ENCODE results near the gene CDC37L1.
A peak's percentile ranks its signal among the peaks of the same experiment; 100 is the strongest.
"Not testable (repeated sequence)": the region's sequence is repeated elsewhere in the genome, so short reads cannot be mapped to it uniquely, and the experiment has no call there.

The CDC37L1 gene

GRCh38 chr9:4716163-4716562, 36.8 kb downstream of the CDC37L1 start:
- DNase-seq = no peak

DNA sequence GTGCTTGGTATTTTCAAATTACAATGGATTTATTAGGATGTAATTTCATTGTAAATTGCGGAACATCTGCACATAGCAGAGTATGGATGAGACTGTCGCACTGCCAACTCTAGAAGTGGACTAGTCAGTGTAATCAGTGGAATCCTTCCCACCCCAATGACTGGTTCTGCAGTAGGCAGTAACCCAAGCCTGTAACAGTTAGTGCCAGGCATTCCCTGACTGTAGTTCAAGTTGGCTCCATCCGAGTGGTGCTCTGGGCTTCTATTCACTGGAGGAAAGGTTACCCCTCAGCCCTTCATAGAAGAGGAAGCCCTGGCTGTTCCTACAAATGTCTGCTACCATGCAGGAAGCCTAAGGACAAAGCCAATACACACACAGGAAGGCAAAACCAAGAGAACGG, 38.4 kb downstream of the CDC37L1 start:
- no peak for DNase-seq

DNA sequence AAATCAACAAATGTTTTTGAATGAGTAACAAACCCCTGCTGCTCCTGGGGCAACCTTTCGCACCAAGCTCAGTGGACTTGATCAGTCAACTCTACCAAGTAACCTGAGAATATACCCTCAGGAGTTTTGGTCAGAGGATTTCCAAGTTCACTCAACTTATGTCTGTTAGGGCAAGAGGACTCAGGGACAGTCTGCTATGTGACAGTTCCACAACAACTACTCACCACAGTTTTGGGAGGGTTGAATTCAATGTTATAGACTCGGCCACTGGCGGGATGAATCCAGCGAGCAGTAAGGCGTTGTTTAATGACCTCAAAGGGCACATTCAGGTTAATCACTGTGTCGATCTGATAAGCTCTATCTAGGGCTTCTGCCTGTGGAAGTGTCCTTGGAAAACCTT, 39.5 kb downstream of the CDC37L1 start:
- DNase-seq = no peak

GRCh38 chr9:4721736-4722135, 42.4 kb downstream of the CDC37L1 start:
- no peak for DNase-seq

DNA sequence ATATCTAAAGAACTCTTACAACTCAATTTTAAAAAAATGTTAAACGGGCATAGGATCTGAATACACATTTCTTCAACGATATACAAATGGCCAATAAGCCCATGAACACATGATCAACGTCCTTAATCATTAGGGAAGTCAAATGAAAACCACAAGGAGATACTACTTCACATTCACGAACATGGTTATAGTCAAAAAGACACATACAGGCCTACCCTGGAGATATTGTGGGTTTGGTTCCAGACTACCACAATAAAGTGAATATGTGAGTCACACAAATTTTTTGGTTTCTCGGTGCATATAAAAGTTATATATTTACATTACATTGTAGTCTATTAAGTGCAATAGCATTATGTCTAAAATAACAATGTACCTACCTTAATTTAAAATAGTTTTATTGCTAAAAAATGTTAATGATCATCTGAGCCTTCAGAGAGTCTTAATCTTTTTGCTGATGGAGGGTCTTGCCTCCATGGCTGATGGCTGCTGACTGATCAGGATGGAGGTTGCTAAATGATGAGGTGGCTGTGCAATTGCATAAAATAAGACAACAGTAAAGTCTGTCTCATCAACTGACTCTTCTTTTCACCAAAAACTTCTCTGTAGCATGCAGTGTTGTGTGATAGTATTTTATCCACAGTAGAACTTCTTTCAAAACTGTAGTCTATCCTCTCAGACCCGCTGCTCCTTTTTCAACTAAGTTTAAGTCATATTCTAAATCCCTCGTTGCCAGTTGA, 46.5 kb downstream of the CDC37L1 start:
- no peak for DNase-seq

- no peak for DNase-seq
These were observed 48.2 kb downstream of the CDC37L1 start for GRCh38 chr9:4727593-4727992.

DNA sequence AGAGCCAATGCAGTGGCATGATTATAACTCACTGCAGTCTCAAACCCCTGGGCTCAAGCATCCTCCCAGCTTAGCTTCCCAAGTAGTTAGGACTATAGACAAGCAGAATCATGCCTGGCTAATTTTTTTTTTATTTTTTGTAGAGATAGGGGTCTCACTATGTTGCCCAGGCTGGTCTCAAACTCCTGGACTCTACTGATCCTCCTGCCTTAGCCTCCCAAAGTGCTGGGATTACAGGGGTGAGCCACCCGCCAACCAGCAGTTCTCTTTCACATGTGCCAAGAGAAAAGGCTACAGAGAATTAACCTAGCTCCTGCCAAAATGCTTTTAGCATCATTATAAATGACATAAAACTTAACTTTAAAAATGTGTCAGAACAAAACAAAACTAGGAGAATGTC, 53.5 kb downstream of the CDC37L1 start:
- no peak for DNase-seq

- DNase-seq = no peak
These were observed 54.8 kb downstream of the CDC37L1 start for GRCh38 chr9:4734150-4734549.

GRCh38 chr9:4738866-4739586, 59.7 kb downstream of the CDC37L1 start:
- no peak for DNase-seq

DNA sequence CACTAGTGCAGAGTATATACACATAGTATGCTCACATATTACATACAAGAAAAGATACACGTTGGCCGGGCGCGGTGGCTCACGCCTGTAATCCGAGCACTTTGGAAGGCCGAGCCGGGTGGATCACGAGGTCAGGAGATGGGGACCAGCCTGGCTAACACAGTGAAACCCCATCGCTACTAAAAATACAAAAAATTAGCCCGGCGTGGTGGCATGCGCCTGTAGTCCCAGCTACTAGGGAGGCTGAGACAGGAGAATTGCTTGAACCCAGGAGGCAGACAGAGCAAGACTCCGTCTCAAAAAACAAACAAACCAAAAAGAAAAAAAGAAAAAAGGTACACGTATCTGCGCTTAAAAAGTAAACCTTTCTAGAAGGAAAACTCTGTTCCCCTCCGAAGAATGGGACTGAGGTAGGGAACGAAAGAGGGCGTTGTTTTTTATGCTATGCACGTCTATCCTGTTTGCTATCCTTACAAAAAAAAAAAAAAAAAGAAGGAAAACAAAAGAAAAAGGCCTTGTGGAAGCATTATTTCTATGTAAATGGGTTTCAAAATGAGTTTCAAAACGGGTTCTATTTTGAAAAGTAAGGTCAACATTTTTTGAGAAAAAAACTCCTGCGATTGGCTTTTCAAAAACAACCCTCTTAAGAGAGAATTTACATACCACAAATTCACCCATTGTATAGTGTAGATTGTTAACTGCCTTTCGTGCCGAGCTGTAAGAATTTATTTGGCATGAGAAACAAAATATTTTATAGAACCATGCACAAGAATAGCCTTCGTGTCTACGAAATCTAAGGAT, 60.4 kb downstream of the CDC37L1 start:
- DNase-seq = no peak

GRCh38 chr9:4740388-4740637, 60.9 kb downstream of the CDC37L1 start:
- DNase-seq = no peak

GRCh38 chr9:4740638-4741364, 61.4 kb downstream of the CDC37L1 start, which contains the start of gene AK3:
AK3 (minus strand) TSS chr9:4741202; CDS start chr9:4741087, 115 bp downstream.
- DNase-seq = peak; percentile 84

DNA sequence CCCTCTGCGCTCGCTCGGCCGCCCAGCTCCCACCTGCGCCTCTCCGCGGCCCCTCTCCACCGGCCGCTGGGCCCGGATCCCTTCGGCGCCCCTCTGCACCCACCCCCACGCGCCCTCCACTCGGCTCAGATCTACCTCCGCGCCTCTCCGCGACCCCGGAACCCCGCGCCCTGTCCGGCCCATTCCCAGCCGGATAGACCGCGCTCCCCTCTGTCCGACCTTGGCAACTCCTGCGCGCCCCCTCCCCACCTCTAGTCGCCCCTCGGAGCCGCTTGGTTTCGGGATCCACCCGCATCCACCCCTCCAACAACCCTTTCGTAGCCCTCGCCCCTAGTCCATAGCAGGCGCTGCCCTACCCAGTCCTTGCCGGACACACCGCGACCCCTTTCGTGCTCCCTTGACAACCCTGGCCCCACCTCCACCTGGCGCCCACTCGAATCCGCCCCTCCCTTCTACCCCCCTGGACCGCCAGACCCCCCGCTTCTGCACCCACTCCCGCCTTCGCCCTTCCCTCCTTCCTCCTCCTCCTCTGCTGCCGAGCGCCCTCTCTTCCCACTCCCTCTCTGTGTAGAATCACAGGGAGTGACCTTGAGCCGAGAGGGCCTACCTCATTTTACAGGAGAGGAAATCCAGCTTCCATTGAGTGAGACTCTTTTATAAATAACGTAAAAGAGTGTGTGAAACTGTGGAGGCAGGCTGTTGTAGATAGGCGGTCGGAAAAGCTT, 62.2 kb downstream of the CDC37L1 start:
- DNase-seq = no peak

DNA sequence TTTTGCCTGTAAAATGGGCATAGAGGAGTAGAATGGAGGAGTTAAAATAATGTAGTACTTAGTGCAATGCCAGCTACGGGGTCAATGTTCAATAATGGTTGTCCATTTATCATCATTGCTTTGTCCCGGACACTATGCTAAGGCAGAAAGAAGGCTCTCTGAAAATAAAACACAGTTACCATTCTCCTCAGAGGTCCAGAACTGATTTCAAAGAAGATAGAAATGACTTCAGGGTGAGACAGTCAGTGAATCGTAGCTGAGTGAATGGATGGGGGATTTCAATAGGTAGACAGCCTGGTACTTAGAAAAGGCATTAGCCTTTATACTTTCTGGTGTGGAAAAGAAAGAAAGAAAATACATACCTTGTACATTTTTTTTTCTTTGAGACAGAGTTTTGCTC, 62.9 kb downstream of the CDC37L1 start:
- no peak for DNase-seq

DNA sequence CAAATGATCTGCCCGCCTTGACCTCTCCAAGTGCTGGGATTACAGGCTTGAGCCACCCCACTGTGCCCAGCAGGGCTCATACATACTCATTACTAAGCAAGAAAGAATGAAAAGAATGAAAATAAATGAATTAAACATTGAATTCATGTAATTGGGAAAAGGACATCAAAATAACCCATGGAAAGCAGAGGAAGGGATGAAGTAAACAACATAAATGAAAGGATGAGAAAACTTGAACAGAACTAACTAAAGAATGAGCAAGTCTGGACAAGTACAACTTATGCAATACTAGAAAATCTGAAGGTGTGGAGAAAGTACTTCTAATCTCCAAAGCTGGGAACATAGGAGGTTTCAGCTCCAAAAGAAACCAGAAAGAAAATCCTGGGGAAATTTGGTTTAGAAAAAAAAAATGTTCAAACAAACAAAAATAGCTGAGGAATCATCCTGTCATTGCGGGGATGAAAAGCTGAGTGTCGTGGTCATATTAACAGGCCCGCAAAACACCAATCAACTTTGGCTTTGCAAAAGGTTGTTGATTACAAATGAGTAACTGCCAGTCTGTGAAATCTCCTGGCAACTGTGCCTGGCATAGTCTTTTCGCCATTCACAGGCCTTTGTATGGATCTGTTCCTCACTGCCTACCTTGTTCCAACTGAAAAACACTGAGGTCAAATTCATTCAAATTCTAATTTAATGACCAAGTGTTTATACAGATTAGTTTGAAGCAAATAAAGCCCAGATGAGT, 63.9 kb downstream of the CDC37L1 start:
- no peak for DNase-seq

DNA sequence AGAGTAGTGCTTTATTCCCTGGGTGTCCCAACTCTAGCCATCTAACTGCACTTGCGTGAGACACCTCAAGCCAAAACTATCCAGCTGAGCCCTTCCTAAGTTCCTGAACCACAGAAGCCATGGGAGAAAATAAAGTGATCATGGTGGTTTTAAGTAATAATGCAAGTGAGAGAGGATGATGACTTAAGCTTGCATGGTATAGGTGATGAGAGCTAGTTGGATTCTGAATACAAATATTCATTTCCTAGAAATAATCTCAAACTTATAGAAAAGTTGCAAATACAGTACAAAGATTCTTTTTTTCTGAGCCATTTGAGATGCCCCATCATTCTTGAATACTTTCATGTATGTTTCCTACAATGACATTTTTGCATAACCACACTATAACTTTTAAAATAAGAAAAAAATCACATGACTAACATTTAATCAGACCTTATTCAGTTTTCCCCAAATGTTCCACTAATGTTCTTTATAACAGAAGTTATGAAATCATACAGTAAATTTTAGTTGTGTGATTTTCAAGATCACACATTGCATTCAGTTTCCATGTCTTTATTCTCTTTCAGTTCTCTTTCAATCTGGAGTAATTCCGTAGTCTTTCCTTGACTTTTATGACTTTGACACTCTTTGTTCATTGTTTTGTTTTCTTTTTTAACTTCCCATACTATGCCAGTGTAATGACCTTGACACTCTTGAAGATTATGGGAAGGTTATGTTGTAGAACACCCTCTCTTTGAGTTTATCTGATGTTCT, 67.1 kb downstream of the CDC37L1 start:
- DNase-seq = no peak

DNA sequence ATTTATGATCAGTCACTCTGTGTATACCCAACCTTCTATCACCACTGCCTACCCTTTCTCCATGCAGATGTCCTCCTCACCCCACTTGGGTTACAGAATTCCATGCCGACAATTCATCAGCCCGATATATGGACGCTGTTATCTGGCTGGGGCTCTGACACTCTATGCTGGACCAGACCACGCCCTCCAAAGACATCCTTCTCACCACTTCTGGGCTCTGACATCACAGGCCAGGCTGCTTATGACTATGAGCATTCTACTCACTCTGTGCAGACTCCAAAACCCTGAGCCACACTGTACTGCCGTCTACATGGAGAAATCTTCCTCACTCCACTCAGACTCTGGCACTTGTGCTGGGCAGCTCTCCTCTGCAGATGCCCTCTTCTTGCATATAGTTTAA, 69.2 kb downstream of the CDC37L1 start:
- DNase-seq = no peak

- DNase-seq = no peak
These were observed 70.8 kb downstream of the CDC37L1 start for GRCh38 chr9:4750023-4750673.

DNA sequence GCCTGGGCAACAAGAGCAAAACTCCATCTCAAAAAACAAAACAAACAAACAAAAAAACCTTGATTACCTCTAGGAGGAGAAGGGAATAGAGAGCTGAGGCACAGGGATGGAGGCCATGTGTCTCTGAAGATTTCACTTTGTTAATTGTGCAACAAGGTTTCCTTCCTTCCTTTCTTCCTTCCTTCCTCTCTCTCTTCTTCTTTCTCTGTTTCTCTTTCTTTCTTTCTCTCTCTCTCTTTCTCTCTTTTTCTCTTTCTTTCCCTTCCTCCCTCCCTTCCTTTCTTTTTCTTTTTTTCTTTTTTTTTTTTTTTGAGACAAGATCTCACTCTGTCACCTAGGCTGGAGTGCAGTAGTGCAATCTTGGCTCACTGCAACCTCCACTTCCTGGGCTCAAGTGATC, 75.2 kb downstream of the CDC37L1 start:
- not testable (repeated sequence) for DNase-seq

DNA sequence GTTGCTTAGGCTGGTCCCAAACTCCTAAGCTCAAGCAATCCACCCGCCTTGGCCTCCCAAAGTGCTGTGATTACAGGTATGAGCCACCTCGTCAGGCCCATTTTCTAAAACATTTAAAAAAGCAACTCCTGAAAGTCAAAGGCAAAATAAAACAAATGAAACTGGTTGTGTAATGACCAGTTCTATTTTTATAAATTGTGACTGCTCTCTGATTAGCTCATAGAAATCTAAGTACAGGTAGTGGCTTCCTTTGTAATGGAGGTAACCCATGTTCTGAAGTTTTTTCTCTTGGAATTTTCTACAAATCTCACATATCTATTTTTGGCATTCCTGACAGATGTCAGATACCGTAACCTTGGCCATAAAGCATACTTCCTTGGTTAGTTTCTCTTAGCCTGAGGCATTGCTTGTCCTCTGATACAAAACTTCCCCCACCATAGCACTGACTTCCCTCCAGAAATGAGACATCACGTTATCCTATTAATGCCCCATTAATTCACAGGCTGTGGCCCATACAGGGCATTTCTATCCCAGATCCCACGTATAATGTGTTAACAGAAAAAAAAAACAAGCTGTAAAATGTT, 75.7 kb downstream of the CDC37L1 start:
- DNase-seq = no peak
